BE2C (cell line): ENCODE measurements around the gene SFXN1.

Experiments
- DNase-seq: peaks from one replicate; pipeline ENCODE4 v3.0.0-alpha.2; 2020
- H3K27me3 ChIP-seq: fragments of 250-450 bp; sonication (Bioruptor Pico); 2 replicates; pipeline ENCODE4 v1.5.1; 2020; ENCODE audit warnings: mild to moderate bottlenecking
- H3K36me3 ChIP-seq: fragments of 250-450 bp; sonication (Bioruptor Pico); 2 replicates; pipeline ENCODE4 v1.5.1; 2020; ENCODE audit warnings: mild to moderate bottlenecking
- H3K4me1 ChIP-seq: fragments of 250-450 bp; sonication (Bioruptor Pico); 2 replicates; pipeline ENCODE4 v1.5.1; 2020
- H3K4me3 ChIP-seq: 2 replicates; pipeline ENCODE4 v1.5.1; 2011; ENCODE audit warnings: low read depth, low read length
- H3K9me3 ChIP-seq: fragments of 250-450 bp; sonication (Bioruptor Pico); 2 replicates; pipeline ENCODE4 v1.5.1; 2020
- CTCF ChIP-seq: IDR thresholded peaks from 2 replicates; pipeline ENCODE4 v1.5.1; 2012; ENCODE audit warnings: mild to moderate bottlenecking, low read depth, low read length

The SFXN1 gene

GRCh38 chr5:175573493-175574269 is 95.3 kb downstream of the SFXN1 start:
- Histone ChIP-seq H3K36me3 (no peaks in the 10 kb centered on the region), H3K27me3 (peaks cover 30% of the 10 kb centered on the region), H3K4me1 (no peaks in the 10 kb centered on the region), H3K4me3 (no peak overlapping the region), H3K9me3 (no peaks in the 10 kb centered on the region; the same call in 1 of the 2 replicates)
- no peak for DNase-seq
- TF ChIP-seq CTCF, result no peak

- Histone ChIP-seq H3K36me3 (no peaks in the 10 kb centered on the region), H3K27me3 (peaks cover 37% of the 10 kb centered on the region), H3K4me3 (no peak overlapping the region), H3K9me3 (no peaks in the 10 kb centered on the region; the same call in 1 of the 2 replicates), H3K4me1 (no peaks in the 10 kb centered on the region)
- TF ChIP-seq CTCF, result no peak
- no peak for DNase-seq
Observed at GRCh38 chr5:175575301-175575700, 96.9 kb downstream of the SFXN1 start.

GRCh38 chr5:175576096-175576495 is 97.7 kb downstream of the SFXN1 start:
- Histone ChIP-seq H3K4me1 (no peaks in the 10 kb centered on the region), H3K27me3 (peaks cover 37% of the 10 kb centered on the region), H3K36me3 (no peaks in the 10 kb centered on the region), H3K4me3 (no peak overlapping the region), H3K9me3 (no peaks in the 10 kb centered on the region; the same call in 1 of the 2 replicates)
- no peak for TF ChIP-seq CTCF
- no peak for DNase-seq

- Histone ChIP-seq H3K9me3 (no peaks in the 10 kb centered on the region), H3K27me3 (peaks cover 37% of the 10 kb centered on the region), H3K4me3 (no peak overlapping the region), H3K4me1 (no peaks in the 10 kb centered on the region), H3K36me3 (no peaks in the 10 kb centered on the region)
- no peak for TF ChIP-seq CTCF
- no peak for DNase-seq
Observed at GRCh38 chr5:175576591-175576990, 98.2 kb downstream of the SFXN1 start.
